ENCODE measurements around the gene MTHFD2L. TPM values are rescaled to one million over a fixed set of nuclear protein-coding genes. Genes with fewer than 3 reads are reported as not detected.

MTHFD2L gene
- total and polyA plus RNA-seq, 3 donors from 2014 or later: 14.8 to 44.1 (median 29.1) TPM

DNA sequence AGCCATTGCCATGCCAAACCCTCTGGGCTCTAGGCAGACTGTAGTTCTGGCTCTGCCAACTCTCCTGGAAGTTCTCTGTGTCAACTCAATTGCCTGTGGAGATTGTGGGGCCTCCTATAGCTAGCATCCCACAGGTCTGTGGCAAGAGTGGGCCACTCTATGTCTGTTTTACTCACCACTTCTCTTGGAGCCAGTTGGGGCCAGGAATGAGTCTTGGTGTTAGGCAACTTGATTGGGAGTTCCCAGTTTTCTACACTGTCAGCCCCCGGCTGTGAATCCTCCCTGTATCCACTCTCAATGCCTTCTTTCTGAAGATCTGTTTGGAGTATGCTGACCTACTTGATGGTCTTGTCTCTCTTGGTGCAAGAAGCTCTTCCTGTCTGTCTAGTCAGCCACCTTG is 102.1 kb downstream of the MTHFD2L start:
- Histone ChIP-seq H3K9me3 (no peaks in the 10 kb centered on the region), H3K36me3 (ENCODE audit: low read depth, missing control alignments) (no peaks in the 10 kb centered on the region), H3K27ac (peak overlapping the region in 1 of 2 donors; percentile 55), H3K27me3 (no peaks in the 10 kb centered on the region), H3K4me3 (no peak overlapping the region), H3K4me1 (peaks cover 4% of the 10 kb centered on the region)
- no peak for TF ChIP-seq POLR2A (IDR thresholded peaks at IDR 0.05)
- TF ChIP-seq CTCF (IDR thresholded peaks at IDR 0.05): no peak
- 56 to 92% methylated on average over 1 of the region's 1 CpG for WGBS, 2 donors
- DNase-seq: no peak
- intact Hi-C loops (cut with DNase I; ENCODE audit: low total_unique reads): no loop called here

- H3K27me3 ChIP-seq: no peaks in the 10 kb centered on the region
- no peak for DNase-seq
- intact Hi-C loops (cut with DNase I; ENCODE audit: low total_unique reads): no loop called here
- H3K27ac ChIP-seq: no peak overlapping the region
- no peak overlapping the region for H3K4me3 ChIP-seq
- no peaks in the 10 kb centered on the region for H3K9me3 ChIP-seq
- peaks cover 4% of the 10 kb centered on the region for H3K4me1 ChIP-seq
- no peaks in the 10 kb centered on the region for H3K36me3 ChIP-seq (ENCODE audit: low read depth, missing control alignments)
- TF ChIP-seq CTCF (IDR thresholded peaks at IDR 0.05) (no peak), POLR2A (IDR thresholded peaks at IDR 0.05) (no peak)
These were observed 104.6 kb downstream of the MTHFD2L start for GRCh38 chr4:74262522-74262921.

- H3K27me3 ChIP-seq: no peaks in the 10 kb centered on the region
- H3K4me1 ChIP-seq: peaks cover 4% of the 10 kb centered on the region
- intact Hi-C loops (cut with DNase I; ENCODE audit: low total_unique reads): no loop called here
- no peaks in the 10 kb centered on the region for H3K9me3 ChIP-seq
- no peak for TF ChIP-seq CTCF (IDR thresholded peaks at IDR 0.05)
- no peaks in the 10 kb centered on the region for H3K36me3 ChIP-seq (ENCODE audit: low read depth, missing control alignments)
- no peak for DNase-seq
- no peak overlapping the region for H3K27ac ChIP-seq
- H3K4me3 ChIP-seq: no peak overlapping the region
These were observed 105.6 kb downstream of the MTHFD2L start for GRCh38 chr4:74263551-74263950.

DNA sequence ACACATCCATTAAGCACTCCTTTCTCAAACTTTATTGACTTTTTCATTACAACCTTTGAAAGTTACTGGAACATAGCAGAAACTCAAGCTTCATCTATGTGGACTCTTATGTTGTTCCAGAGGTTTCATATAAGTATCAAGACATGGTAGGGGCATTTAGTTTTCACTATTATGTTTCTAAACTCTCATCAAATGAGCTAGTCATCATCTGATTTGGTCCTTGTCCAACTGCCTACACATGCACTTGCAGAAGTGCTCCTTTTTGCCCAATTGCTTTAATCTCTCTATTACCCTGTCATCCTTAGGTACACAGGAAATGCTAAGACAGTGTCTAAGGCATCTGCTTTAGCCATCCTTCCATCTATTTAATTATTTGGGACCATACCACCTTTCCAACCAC is 108.2 kb downstream of the MTHFD2L start:
- no peak overlapping the region for H3K27ac ChIP-seq
- no peaks in the 10 kb centered on the region for H3K36me3 ChIP-seq (ENCODE audit: low read depth, missing control alignments)
- TF ChIP-seq CTCF (IDR thresholded peaks at IDR 0.05): no peak
- TF ChIP-seq POLR2A (IDR thresholded peaks at IDR 0.05): no peak
- no peaks in the 10 kb centered on the region for H3K27me3 ChIP-seq
- no peaks in the 10 kb centered on the region for H3K4me1 ChIP-seq
- no peak overlapping the region for H3K4me3 ChIP-seq
- no peaks in the 10 kb centered on the region for H3K9me3 ChIP-seq
- no peak for DNase-seq
- intact Hi-C loops (cut with DNase I; ENCODE audit: low total_unique reads): no loop called here

DNA sequence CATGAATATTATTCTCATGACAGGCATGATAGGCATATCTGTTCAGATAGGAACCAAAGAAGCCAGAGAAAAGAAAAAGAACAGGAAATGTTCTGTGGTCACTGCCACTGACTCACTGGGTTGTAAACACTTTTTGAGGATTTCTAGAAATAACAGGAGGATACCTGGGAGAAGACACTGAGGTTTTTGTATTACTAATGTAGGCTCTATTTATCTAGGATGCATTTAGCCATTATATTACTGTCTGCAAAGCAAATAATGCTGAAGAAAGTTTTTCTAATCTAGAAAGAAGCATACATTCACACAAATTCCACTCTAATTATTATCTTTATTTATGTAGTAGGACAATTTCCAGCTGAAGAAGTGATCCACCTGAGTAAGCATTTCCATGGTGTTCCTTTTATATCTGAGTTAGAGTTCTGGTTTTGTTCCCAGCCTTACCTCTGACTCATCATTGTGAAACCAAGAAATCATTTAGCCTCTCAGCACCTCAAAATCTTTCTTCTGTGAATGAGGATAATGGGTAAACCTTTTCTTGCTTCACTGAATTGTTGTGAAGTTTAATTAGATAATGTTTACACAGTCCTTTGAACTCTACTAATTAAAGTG is 110.2 kb downstream of the MTHFD2L start:
- H3K36me3 ChIP-seq (ENCODE audit: low read depth, missing control alignments): no peaks in the 10 kb centered on the region
- DNase-seq: no peak
- no peaks in the 10 kb centered on the region for H3K9me3 ChIP-seq
- no peaks in the 10 kb centered on the region for H3K27me3 ChIP-seq
- H3K4me3 ChIP-seq: no peak overlapping the region
- intact Hi-C loops (cut with DNase I; ENCODE audit: low total_unique reads): no loop called here
- no peak for TF ChIP-seq POLR2A (IDR thresholded peaks at IDR 0.05)
- TF ChIP-seq CTCF (IDR thresholded peaks at IDR 0.05): no peak
- no peak overlapping the region for H3K27ac ChIP-seq
- no peaks in the 10 kb centered on the region for H3K4me1 ChIP-seq

Data from testis (tissue), 3 donors.